BLaER1 (cell line): Measurements from ENCODE around the gene ADM2.

Experiments used
- H3K27ac ChIP-seq: shearing (Covaris generic); formaldehyde crosslinking; 2 replicates; pipeline ENCODE4 v1.8.1; 2022
- H3K27me3 ChIP-seq: shearing (Covaris generic); formaldehyde crosslinking; 2 replicates; pipeline ENCODE4 v1.8.1; 2022
- H3K36me3 ChIP-seq: shearing (Covaris generic); formaldehyde crosslinking; 2 replicates; pipeline ENCODE4 v1.8.1; 2022
- H3K4me1 ChIP-seq: shearing (Covaris generic); formaldehyde crosslinking; 2 replicates; pipeline ENCODE4 v1.8.1; 2022
- H3K4me2 ChIP-seq: shearing (Covaris generic); formaldehyde crosslinking; 2 replicates; pipeline ENCODE4 v1.8.1; 2022
- H3K4me3 ChIP-seq: shearing (Covaris generic); formaldehyde crosslinking; 2 replicates; pipeline ENCODE4 v1.8.1; 2022
- H3K9ac ChIP-seq: shearing (Covaris generic); formaldehyde crosslinking; 2 replicates; pipeline ENCODE4 v1.8.1; 2022
- H3K9me3 ChIP-seq: shearing (Covaris generic); formaldehyde crosslinking; 2 replicates; pipeline ENCODE4 v1.8.1; 2022
- H4K20me1 ChIP-seq: shearing (Covaris generic); formaldehyde crosslinking; 2 replicates; pipeline ENCODE4 v1.8.1; 2022
- Cebpa-rat ChIP-seq: shearing (Covaris generic); IDR thresholded peaks from 2 replicates; pipeline ENCODE4 v1.8.1; 2022

Gene ADM2

GRCh38 chr22:50483977-50484853, 2.9 kb downstream of the ADM2 start:
- H3K9ac ChIP-seq = 0 out of 2 replicates have a peak overlapping the region, but pooled peaks have one; percentile 24
- no peak overlapping the region; the same call in 1 of the 2 replicates for H3K4me3 ChIP-seq
- H3K27ac ChIP-seq = no peak overlapping the region
- H4K20me1 ChIP-seq = peaks cover 25% of the 10 kb centered on the region; the same call in 1 of the 2 replicates
- no peaks in the 10 kb centered on the region for H3K36me3 ChIP-seq
- H3K4me2 ChIP-seq = peak overlapping the region; percentile 96
- H3K27me3 ChIP-seq = peaks cover 39% of the 10 kb centered on the region
- peaks cover 83% of the 10 kb centered on the region for H3K4me1 ChIP-seq
- no peak for TF ChIP-seq Cebpa-rat
- no peaks in the 10 kb centered on the region for H3K9me3 ChIP-seq

GRCh38 chr22:50485221-50486131, 4.1 kb downstream of the ADM2 start:
- Histone ChIP-seq H3K27me3 (peaks cover 27% of the 10 kb centered on the region), H3K4me1 (peaks cover 87% of the 10 kb centered on the region), H3K27ac (no peak overlapping the region), H3K4me2 (peak overlapping the region; percentile 42), H3K4me3 (no peak overlapping the region), H3K9ac (no peak overlapping the region), H4K20me1 (peaks cover 25% of the 10 kb centered on the region; the same call in 1 of the 2 replicates), H3K36me3 (no peaks in the 10 kb centered on the region), H3K9me3 (no peaks in the 10 kb centered on the region)
- no peak for TF ChIP-seq Cebpa-rat

GRCh38 chr22:50486561-50487289, 5.4 kb downstream of the ADM2 start, which contains the start of gene MIOX:
Gene MIOX, plus strand, starts transcription at chr22:50486859. Its CDS starts 39 bp downstream, at chr22:50486898.
- Histone ChIP-seq H3K9me3 (no peaks in the 10 kb centered on the region), H3K27ac (peak within 1 kb of the TSS; percentile 71), H3K27me3 (peaks cover 14% of the 10 kb centered on the region; the same call in 1 of the 2 replicates), H3K4me3 (peak within 1 kb of the TSS; percentile 11; the same call in 1 of the 2 replicates), H3K4me2 (peak within 1 kb of the TSS; percentile 70), H3K9ac (peak within 1 kb of the TSS; percentile 49), H3K4me1 (peaks cover 89% of the 10 kb centered on the region), H3K36me3 (no peaks in the 10 kb centered on the region), H4K20me1 (peaks cover 25% of the 10 kb centered on the region; the same call in 1 of the 2 replicates)
- no peak for TF ChIP-seq Cebpa-rat

GRCh38 chr22:50487290-50488005, 6.1 kb downstream of the ADM2 start:
- Histone ChIP-seq H4K20me1 (peaks cover 22% of the 10 kb centered on the region; the same call in 1 of the 2 replicates), H3K36me3 (no peaks in the 10 kb centered on the region), H3K4me1 (peaks cover 83% of the 10 kb centered on the region), H3K27me3 (peaks cover 7% of the 10 kb centered on the region; the same call in 1 of the 2 replicates), H3K4me2 (peak overlapping the region; percentile 70), H3K9ac (peak overlapping the region; percentile 49), H3K9me3 (no peaks in the 10 kb centered on the region), H3K4me3 (peak overlapping the region; percentile 11; the same call in 1 of the 2 replicates), H3K27ac (peak overlapping the region; percentile 71)
- TF ChIP-seq Cebpa-rat = no peak

GRCh38 chr22:50488006-50488677, 6.8 kb downstream of the ADM2 start:
- H3K4me2 ChIP-seq = peak overlapping the region; percentile 70
- no peaks in the 10 kb centered on the region for H3K36me3 ChIP-seq
- peaks cover 76% of the 10 kb centered on the region for H3K4me1 ChIP-seq
- peaks cover 15% of the 10 kb centered on the region; the same call in 1 of the 2 replicates for H4K20me1 ChIP-seq
- 0 out of 2 replicates have a peak, but pooled peaks cover under 1% of the 10 kb centered on the region for H3K27me3 ChIP-seq
- H3K4me3 ChIP-seq = no peak overlapping the region
- no peak overlapping the region for H3K27ac ChIP-seq
- H3K9ac ChIP-seq = no peak overlapping the region
- TF ChIP-seq Cebpa-rat = no peak
- H3K9me3 ChIP-seq = no peaks in the 10 kb centered on the region

- Histone ChIP-seq H3K4me2 (no peak overlapping the region), H3K4me1 (peaks cover 69% of the 10 kb centered on the region), H4K20me1 (peaks cover 7% of the 10 kb centered on the region; the same call in 1 of the 2 replicates), H3K9ac (no peak overlapping the region), H3K9me3 (no peaks in the 10 kb centered on the region), H3K27ac (no peak overlapping the region), H3K36me3 (no peaks in the 10 kb centered on the region), H3K4me3 (no peak overlapping the region), H3K27me3 (no peaks in the 10 kb centered on the region)
- no peak for TF ChIP-seq Cebpa-rat
Measured at GRCh38 chr22:50488886-50489285, 7.5 kb downstream of the ADM2 start.

- H3K9me3 ChIP-seq = no peaks in the 10 kb centered on the region
- peaks cover 62% of the 10 kb centered on the region for H3K4me1 ChIP-seq
- H3K9ac ChIP-seq = no peak overlapping the region
Measured at GRCh38 chr22:50489363-50490243, 8.3 kb downstream of the ADM2 start.

More at GRCh38 chr22:50489363-50490243, 8.3 kb downstream of the ADM2 start:
- no peaks in the 10 kb centered on the region for H3K36me3 ChIP-seq
- H3K4me3 ChIP-seq = no peak overlapping the region
- H4K20me1 ChIP-seq = peaks cover under 1% of the 10 kb centered on the region; the same call in 1 of the 2 replicates
- H3K4me2 ChIP-seq = peak overlapping the region; percentile 82
- H3K27me3 ChIP-seq = no peaks in the 10 kb centered on the region
- TF ChIP-seq Cebpa-rat = no peak
- no peak overlapping the region for H3K27ac ChIP-seq
